IMR-90 (cell line): ENCODE measurements around the gene RNF11.
"Not testable (repeated sequence)": the region's sequence is repeated elsewhere in the genome, so short reads cannot be mapped to it uniquely, and the experiment has no call there.

Experiments
- CTCF ChIP-seq: conservative IDR thresholded peaks from 2 replicates; pipeline ENCODE4 v1.5.1; 2012; ENCODE audit warnings: mild to moderate bottlenecking, low read depth, low read length, improper control_type of control experiment
- NFE2L2 ChIP-seq: fragments of 150-350 bp; IDR thresholded peaks from 2 replicates; pipeline ENCODE4 v1.6.1; 2016; ENCODE audit warnings: low read depth, mild to moderate bottlenecking, low read length

GRCh38 chr1:51234236-51234635 is 1.8 kb upstream of the RNF11 start:
- TF ChIP-seq CTCF, NFE2L2: not testable (repeated sequence)
